Stimulated activated CD8-positive, alpha-beta memory T cell treated with anti-CD3 and anti-CD28 coated beads, Interleukin-15, amount 100 ng/mL, for 24 hours (primary cell): ENCODE data around the gene CERS6.

Experiments used
- DNase-seq: peaks from one replicate; pipeline ENCODE4 v3.0.0-alpha.2; 2020; ENCODE audit warnings: low read depth

Gene CERS6

DNA sequence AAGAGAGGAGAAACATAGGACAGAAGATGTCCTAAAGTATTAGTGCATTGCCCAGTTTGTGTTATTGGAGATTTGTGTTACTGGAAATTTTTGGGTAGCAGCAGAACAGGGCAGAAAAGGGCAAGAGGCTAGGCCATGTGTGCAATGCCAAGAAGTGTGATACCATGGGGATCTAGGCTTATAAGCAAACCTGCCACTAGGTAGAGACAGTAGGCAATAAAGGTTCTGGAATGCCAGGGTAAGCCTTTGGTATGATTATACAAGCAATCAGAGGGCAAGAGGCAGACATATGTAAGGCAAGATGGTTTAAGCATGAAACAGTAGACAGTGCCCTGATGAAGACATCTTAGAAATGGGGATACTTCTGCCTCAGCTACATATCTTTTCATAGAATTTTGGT lies 12.3 kb upstream of the CERS6 start:
- DNase-seq, result no peak

DNA sequence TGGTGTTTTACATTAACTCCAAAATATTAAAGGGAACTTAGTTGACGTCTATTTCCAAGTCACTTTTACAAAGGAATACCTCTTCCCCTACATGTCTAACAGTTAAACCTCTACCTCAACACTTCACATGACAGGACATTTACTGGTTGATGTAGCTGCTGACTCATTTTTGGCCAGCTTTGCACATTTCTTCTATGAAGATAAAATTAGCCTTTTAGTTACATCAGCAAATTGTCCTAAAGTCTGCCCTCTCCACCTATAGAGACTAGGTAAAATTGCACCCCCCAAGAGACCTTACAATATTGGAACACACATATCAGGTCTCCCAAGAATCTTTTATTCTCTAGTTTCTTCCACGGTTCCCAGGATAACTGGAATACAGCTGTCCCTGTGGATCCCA lies 10.1 kb upstream of the CERS6 start:
- no peak for DNase-seq

DNA sequence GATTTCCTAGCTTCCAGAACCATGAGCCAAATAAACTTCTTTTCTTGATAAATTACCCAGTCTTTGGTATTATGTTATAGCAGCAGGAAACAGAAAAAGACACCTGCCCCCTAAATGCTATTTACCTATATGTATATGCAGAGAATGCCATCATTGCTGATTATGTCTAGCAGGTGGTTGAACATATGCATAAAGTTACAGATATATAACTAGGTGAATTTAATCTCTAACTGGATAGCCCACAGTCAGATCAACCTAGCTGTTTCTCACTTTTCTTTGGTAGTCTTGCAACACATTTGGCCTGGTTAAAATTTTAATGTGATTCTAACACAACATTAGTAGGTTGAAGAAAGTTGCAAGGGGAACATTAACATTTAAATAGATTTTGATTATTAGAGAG lies 7.1 kb upstream of the CERS6 start:
- DNase-seq, result no peak

DNA sequence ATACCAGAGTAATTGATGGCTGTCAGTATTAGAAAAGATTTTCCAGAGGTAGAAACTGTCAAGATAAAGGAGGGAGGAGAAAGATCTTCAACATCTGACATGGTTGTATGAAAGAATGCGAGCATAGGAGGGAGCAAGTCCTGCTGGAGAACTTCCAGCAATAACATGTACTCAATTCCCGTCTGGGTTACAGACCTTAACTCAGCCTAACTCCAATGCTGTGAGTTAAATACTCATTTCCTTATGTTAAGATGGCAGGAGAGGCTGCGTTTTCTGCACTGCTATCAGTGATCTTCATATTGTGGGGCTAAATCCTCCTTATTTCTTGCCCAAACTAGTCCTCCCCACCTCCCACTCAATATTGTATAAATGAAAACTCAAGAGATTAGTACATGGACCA lies 6.7 kb upstream of the CERS6 start:
- no peak for DNase-seq

DNA sequence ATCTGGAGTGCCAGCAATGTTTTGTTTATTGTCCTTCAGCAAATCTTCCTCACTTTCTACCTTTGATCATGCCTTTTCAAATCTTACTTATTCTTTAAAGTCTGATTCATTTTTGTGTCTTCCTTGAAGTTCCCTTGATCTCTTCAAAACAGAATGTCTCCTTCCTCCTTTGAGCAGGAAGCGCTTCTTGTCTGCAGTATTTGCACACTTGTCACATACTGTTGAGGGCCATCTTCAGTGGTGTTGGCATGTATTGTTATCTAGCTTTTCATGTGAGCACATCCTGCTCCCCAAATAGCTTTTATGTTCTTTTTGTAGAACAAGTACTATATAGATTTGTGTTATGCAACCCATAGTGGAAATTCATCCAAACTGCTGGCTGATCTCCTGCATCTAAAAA lies 5.9 kb upstream of the CERS6 start:
- DNase-seq, result no peak

DNA sequence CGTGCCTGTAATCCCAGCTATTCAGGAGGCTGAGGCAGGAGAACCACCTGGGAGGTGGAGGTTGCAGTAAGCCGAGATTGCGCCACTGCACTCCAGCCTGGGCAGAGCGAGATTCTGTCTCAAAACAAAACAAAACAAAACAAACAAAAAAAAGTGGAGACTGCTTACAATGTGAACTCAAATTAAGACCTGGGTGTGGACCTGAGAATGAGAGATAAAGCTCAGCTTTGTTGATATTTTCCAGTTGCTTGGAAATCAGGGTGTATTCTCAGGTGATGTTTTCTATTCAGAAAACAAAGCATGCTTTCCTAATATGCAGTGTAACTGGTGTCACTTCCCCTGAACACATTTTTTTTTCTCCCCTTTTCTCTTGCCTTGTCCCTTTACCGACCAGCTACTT lies 5.3 kb upstream of the CERS6 start:
- DNase-seq, result no peak

DNA sequence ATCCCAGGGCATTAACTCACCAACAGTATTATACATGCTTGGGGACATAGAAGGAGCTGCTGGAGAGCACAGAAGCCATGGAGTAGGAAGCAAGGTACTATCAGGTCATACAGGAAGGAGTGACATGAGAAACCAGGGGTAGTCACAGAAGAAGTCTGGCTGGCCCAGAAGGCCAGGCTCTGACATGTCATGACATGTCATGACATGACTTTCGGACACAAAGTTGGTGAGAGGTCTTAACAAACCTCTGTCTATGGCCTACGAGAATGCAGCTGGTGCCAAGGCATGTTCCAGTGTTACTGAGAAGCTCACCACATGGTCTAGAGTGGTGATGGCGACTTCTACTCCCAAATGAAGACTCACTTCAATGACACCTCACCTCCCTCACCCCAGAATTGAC lies 3.3 kb upstream of the CERS6 start:
- DNase-seq, result no peak

DNA sequence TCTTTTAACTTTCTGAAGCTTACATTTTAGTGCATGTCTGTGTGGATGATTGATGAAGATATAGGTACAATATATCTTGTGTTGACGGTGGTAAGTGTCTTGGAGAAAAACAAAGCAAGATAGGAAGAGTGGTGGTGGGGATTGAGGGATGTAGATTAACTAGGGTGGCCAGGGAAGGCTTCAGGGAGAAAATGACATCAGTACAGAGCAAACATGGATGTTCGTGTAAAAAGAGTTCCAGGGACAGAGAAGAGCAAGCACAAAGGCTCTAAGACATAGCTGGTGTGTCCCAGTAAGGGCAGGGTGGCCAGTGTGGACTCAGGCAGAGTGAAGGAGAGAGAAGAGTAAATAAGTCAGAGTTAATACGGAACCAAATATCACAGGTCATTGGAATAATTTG lies 2.7 kb upstream of the CERS6 start:
- no peak for DNase-seq

DNA sequence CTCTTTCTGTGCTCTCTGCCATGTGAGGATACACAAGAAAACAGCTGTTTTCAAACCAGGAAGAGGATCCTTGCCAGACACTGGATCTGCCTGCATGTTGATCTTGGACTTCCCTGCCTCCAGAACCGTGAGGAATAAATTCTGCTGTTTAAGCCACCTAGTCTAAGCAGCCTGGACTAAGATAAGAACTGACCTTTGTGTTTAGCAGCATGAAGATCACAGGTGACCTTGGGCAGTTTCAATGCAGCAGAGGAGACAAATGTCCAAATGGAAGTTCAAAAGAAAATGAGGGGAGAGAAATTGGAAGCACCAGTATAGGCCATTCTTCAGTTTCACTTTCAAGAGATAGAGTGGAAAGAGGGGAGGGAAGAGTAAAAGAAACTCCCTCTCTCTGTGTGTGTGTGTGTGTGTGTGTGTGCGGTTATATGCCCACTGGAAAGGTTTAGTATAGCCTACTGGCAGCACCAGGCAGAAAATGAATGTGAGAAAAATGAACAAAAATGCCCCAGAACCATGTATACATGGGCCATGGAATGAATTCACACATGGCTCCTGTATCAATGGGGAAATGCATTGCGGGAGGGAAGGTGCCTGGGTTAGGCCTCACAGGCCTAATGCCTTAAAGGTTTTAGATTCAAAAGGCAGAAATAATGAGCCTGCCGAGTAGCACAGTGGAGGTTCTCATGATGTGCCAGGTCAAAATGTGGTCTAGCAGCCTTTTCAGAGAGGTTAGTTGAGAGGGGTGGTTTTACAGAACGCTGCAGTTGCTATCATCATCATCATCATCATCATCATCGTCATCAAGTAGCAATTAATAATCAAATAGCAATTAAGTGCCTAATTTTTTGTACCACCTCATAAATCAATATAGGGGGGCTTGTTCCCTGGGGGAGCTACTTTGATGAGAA lies 1.1 kb upstream of the CERS6 start:
- no peak for DNase-seq

DNA sequence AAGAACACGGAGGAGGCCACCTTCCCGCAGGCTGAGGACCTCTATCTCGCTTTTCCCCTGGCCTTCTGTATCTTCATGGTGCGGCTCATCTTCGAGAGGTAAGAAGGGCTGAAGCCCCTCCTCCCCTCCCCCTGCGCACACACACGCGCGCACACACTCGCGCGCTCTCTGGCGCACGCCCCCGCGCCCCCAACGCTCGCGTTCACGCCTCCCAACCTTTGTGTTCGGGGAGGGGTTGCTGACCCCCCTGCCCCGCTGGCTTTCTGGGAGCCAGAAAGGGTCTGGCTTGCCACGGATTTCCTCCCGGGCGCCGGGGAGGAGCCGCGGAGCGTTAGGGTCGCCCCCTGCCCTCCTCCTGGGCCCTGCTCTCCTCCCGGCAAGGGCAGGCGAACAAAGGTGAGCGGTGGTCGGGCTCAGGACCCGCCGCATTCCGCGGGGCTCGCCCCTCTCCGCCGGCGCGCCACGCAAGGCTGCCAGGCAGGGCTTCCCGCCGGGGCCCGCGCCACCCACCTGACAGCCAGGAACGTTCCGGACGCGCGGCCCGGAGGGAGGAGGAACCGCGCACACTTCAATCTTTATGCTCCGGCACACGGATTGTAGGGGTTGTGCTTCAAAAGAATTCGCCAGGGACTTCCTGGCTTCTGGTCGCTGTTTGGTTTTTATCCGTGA lies 583 bp downstream of the CERS6 start:
- DNase-seq, result peak; percentile 12

DNA sequence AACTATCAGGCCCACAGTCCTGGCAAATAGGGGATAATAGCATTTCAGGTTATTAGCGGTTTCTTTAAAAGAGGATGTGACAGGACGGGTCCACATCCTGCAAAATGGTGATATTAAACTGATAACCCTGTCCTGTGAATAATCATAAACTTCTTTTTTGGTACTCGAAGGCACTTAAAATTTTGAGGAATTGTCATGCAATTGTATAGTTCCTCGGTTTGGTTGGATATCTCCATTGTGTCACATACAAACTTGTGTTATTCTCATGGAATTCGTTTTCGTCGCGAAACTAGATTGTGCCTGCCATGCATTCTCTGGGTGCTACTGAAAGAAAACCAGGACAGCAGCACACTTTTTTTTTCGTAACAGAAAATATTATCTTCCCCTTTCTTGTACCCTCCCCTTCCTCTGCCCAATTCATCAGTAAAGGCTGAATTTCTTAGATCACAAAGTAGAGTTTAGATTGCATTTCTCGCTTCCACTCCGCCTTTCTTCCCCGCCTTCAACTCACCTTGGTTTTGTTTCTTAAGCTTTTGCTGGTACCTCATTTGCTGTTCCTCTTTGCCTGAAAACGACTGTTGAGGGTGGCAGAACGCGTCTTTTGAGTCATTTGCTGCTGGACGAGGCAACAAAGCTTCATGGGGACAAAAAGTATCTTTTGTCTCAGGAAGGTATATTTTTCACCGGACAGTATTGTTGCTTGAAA lies 1.3 kb downstream of the CERS6 start:
- no peak for DNase-seq

DNA sequence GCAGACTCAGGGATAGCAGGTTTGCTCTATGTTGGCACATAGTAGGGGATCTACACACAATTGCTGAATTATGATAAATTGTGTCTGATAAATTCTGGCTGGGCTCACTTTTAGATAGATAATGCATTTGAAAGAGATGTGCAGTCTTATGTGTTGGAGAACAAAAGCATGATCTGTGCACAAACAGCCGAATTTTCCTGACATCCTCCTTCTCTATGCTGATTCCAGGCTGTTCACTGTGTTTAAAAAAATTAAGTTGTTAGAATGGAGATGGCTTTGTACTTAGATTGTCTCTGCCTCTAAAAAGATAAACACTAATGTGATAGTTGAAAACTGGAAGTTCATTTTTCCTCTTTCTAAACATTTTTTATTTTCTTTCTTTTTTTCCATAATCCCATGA lies 2.1 kb downstream of the CERS6 start:
- no peak for DNase-seq

DNA sequence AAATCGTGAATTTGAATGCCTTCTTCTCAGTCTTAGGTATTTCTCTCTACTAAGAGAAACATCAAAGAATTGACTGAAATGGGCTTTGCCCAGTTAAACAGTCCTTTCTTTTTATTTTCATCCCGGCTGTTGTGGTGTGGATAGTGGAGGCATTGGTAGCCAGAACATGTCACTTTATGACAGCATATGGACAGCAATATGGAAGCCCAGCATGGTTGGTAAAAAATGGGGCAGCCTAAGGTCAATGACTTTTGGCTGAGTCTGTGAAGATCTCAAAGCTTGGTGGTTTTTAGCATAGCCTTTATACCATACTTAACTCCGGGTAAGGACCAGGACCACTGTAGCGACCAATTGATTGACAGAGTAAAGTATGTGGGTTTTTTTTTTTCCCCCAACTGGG lies 3.2 kb downstream of the CERS6 start:
- DNase-seq, result no peak

DNA sequence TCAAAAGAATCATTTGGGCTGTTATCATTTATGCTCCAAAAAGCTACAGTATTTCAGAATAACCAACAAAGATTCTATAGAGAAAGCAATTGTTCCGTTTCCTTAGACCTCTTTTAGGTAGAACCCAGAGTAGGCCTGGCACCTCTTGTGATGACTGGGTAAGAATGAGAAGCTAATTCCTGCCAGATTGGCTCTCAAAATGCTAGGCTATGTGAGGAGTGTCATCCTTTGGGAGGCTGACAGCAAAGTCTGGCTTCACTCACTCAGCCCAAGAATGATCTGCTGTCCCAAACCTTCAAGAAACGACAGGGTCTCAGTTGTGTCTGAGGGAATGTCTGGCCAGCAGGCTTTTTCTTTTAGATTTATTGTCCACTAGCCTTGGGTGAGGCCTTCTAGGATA lies 4.5 kb downstream of the CERS6 start:
- no peak for DNase-seq

DNA sequence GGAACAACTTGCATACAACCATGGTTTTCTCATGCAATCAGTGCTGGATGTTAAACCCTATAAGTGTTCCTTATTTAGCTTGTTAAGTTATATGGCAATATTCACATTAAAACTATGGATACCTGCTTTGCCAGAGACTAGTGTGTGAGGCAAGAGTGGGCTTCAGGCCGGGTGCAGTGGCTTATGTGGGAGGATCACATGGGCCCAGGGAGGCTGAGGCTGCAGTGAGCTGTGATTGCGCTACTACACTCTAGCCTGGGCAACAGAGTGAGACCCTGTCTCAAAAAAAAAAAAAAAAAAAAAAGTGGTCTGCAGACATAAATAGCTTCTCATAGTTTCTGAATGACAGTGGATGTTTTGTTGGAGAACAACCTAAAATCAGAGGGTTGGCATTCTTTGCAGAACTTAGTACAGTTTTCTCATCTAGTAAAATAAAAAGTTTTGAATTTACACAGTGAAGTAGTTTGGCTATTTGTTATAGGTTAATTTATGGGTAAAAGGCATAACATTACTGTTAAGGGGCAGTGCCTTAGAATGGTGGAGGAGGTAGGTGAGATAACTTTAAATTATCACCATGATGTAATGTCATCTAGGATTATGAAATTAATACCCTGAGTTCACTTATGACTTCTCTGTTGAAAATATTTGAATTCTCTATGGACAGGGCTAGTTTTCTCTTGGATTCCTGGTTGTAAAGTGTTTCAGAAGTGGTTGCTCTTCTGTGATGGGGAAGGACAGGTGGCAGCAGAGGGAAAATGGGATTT lies 5.3 kb downstream of the CERS6 start:
- DNase-seq, result no peak

DNA sequence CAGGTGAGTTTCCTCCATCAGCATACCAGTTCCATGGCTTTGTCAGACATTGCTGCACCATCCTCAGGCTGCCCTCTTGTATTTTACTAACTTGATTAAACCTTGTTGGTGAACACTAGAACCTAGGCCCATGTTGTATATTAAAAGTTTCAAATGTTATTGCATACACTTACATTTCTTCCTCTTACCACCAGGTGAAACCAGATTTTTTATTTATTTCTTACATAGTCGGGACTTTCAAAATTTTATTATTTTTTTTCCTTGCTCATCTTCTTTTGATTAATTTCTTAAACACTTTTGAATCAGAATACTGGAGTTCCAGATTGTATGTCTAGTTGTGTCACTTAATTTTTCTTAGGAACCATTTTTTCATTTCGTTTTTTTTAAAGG lies 5.9 kb downstream of the CERS6 start:
- DNase-seq, result no peak

DNA sequence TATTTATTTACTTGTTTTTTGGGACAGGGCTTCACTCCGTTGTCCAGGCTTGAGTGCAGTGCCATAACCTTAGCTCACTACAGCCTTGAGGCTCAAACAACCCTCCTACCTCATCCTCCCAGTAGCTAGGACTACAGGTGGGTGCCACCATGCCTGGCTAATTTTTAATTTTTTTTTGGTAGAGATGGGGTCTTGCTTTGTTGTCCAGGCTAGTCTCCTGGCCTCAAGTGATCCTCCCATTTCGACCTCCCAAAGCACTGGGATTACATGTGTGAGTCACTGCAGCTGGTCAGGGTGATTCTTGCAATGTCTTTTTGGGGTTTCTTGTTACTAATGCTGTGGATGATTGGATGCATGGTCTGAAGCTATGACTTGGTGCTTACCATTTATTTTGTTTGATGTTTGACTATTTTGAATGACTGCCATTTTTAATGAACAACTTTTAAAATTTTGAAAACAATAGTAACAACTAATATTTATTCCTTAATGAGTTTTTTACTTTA lies 6.5 kb downstream of the CERS6 start:
- no peak for DNase-seq

DNA sequence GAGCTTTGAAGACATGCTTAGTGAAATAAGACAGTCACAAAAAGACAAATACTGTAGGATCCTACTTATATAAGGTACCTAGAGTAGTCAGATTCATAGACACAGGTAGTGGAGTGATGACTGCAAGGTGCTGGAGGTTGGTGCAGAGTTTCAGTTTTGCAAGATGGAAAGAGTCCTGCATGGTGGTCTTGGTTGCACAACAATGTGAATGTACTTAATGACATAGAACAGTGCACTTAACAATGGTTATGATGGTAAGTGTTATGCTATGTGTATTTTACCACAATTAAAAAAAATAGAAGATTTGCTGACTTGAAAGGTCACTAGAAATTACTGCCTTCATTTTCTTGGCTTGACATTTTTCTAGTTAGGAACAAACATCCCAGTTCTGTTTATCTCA lies 9.5 kb downstream of the CERS6 start:
- no peak for DNase-seq

DNA sequence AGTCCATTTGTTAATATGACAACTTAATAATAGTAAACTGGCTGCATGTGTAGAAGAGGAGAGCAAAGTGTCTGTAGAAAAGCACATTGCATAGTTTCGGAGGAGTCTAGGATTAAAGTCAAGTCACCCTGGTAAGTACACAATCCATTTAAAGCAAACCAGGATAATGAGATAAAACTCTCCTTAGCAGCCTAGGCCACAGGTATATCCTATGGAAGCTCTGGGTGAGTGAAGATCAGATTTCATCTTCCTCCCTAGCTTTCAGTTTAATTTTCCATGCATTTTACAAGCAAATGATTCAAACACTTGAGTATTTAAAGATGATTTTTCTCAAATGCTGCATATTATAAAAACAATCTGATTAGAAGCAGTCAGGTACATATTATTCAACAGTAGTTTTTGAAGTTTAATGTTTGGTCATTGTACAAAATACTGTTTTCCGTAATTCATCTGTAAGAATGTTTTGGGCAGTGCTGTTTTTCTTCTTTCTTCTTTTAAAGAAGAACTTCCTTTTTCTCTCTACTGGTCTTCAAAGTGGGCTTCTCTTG lies 10.2 kb downstream of the CERS6 start:
- DNase-seq, result no peak

DNA sequence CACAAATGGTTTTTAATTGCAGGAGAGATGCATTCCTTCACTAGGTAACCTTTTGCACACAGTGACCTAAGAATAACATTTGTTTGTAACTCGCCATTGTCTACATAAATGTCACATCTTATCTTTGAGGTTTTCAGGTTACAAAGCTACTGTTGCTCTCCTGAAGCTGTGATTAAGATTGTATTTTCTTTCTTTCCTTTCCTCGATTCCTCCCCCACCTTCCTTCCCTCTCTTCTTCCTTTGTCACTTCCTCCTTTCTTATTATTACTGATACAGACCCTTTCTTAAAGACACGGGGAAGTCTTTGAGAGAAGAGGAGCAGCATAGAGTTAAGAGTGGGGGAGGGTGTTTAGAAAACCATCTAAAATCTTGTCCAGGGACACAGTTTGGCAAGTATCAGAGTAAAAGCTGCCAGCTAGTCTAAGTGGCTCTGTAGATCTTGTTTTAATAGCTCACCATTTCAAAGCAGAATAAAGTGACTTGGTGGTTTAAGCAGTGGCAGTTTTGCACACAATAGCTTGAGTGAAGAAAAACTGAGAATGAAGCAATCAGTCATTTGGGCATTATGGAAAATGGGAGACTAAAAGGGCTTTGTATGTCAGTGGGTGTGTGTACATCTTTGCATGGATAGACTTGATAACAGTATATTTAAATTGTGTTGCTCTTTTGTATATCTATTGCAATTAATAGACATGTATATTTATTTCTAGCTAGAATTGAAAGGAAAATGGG lies 10.9 kb downstream of the CERS6 start:
- DNase-seq, result no peak

DNA sequence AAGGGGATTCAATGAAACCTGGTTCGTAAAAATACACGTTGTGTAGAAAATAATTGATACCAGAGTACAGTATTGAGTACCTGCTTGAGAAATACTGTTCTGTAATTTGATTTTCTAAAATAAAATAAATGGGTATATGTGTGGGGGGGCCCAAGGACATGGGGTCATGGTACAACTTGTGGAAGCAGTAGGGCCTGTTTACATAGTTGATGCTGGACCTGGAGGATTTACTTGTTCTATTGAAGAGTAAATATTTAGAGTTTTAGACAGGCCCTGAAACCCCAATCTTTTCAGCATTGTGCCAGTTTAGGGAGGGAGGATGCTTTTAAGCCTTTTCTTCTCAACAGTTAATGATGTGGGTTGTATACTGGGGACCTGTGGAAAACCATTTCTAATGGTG lies 11.7 kb downstream of the CERS6 start:
- DNase-seq, result no peak
